H1 (cell line): ENCODE data around the gene POU4F2. TPM values are rescaled to one million over a fixed set of nuclear protein-coding genes. Genes with fewer than 3 reads are reported as not detected.

ENCODE experiments used
- CTCF ChIA-PET: fragments of 300-600 bp; sonication (Branson Sonifier 250); formaldehyde crosslinking; loops from one replicate; lab custom pipeline; 2021; ENCODE audit not compliant: partially characterized antibody; lab: Charles Lee
- POLR2A ChIA-PET: fragments of 300-600 bp; sonication (Branson Sonifier 250); formaldehyde crosslinking; loops from one replicate; lab custom pipeline; 2021; ENCODE audit warnings: inconsistent platforms; ENCODE audit not compliant: partially characterized antibody; lab: Charles Lee
- DNase-seq, 2 experiments: peaks; one replicate each; pipeline versions ENCODE4 v3.0.0 to v3.0.0-alpha.2; 2010 to 2022; ENCODE audit warnings: low spot score in 2 of 2, low read depth in 1 of 2, mixed read lengths in 1 of 2
- FAIRE-seq: peaks from 2 replicates; lab custom pipeline; 2011; peaks lifted over from hg19 to GRCh38; lab: Jason Lieb, UNC
- H2AFZ ChIP-seq: 2 replicates; pipeline ENCODE4 v1.8.1; 2012; ENCODE audit warnings: low read length, inconsistent platforms
- H2AK5ac ChIP-seq: 2 replicates; pipeline ENCODE4 v1.6.1; 2013; ENCODE audit warnings: low read depth, low read length
- H2BK120ac ChIP-seq: replicated peaks from 2 replicates; pipeline ENCODE3; 2013; ENCODE audit warnings: low read depth, low read length, inconsistent platforms
- H2BK12ac ChIP-seq: 2 replicates; pipeline ENCODE4 v1.6.1; 2013; ENCODE audit warnings: low read depth, low read length
- H2BK15ac ChIP-seq: 2 replicates; pipeline ENCODE4 v1.6.1; 2013; ENCODE audit warnings: low read length
- H2BK20ac ChIP-seq: 2 replicates; pipeline ENCODE4 v1.6.1; 2013; ENCODE audit warnings: low read length
- H2BK5ac ChIP-seq: 2 replicates; pipeline ENCODE4 v1.6.1; 2013; ENCODE audit warnings: low read depth, low read length
- H3K14ac ChIP-seq: 2 replicates; pipeline ENCODE4 v1.6.1; 2013; ENCODE audit warnings: inconsistent platforms; ENCODE audit not compliant: insufficient read length
- H3K18ac ChIP-seq: 2 replicates; pipeline ENCODE4 v1.6.1; 2013; ENCODE audit warnings: low read length; ENCODE audit errors: extremely low read depth
- H3K23ac ChIP-seq: 2 replicates; pipeline ENCODE4 v1.6.1; 2013; ENCODE audit warnings: inconsistent platforms; ENCODE audit not compliant: insufficient read length
- H3K23me2 ChIP-seq: 2 replicates; pipeline ENCODE4 v1.6.1; 2013; ENCODE audit warnings: low read depth, low read length
- H3K27ac ChIP-seq: 2 replicates; pipeline ENCODE4 v1.6.1; 2011; ENCODE audit warnings: low read depth, low read length, inconsistent platforms
- H3K27me3 ChIP-seq, 4 experiments: replicated peaks in 1 of 4; 1 replicate in 1 of 4; 2 replicates in 3 of 4; pipeline versions ENCODE4 v1.6.1 to v1.8.1; 2011 to 2013; ENCODE audit warnings: low read length in 3 of 4, mild to moderate bottlenecking in 3 of 4, inconsistent platforms in 2 of 4, mixed read lengths in 2 of 4, moderate library complexity in 1 of 4; ENCODE audit not compliant: control insufficient read depth in 3 of 4, insufficient read depth in 3 of 4; ENCODE audit errors: extremely low read depth in 1 of 4
- H3K36me3 ChIP-seq, 4 experiments: 2 replicates each; pipeline versions ENCODE4 v1.6.1 to v1.8.1; 2011 to 2013; ENCODE audit warnings: mild to moderate bottlenecking in 4 of 4, low read length in 3 of 4, moderate library complexity in 2 of 4, control low read depth in 1 of 4, inconsistent platforms in 1 of 4; ENCODE audit not compliant: insufficient read depth in 4 of 4, control insufficient read depth in 2 of 4
- H3K4ac ChIP-seq: replicated peaks from 2 replicates; pipeline ENCODE3; 2013; ENCODE audit warnings: low read length, low read depth, mixed read lengths, inconsistent platforms; ENCODE audit not compliant: insufficient read length
- H3K4me1 ChIP-seq, 4 experiments: replicated peaks in 1 of 4; 1 replicate in 1 of 4; 2 replicates in 3 of 4; pipeline versions ENCODE4 v1.6.1 to v1.8.1; 2011 to 2013; ENCODE audit warnings: low read length in 3 of 4, inconsistent platforms in 2 of 4, mixed read lengths in 1 of 4; ENCODE audit not compliant: insufficient read depth in 4 of 4, control insufficient read depth in 3 of 4
- H3K4me2 ChIP-seq, 2 experiments: 2 replicates each; pipeline versions ENCODE4 v1.6.1 to v1.8.1; 2011 to 2013; ENCODE audit warnings: low read depth in 2 of 2, low read length in 2 of 2, control low read depth in 1 of 2, inconsistent platforms in 1 of 2, mild to moderate bottlenecking in 1 of 2; ENCODE audit not compliant: insufficient read depth in 1 of 2
- H3K4me3 ChIP-seq, 4 experiments: fragments of 200-600, 300-600 bp in 1 of 4; sonication (generic), shearing (Covaris generic), sonication (Bioruptor Twin) in 1 of 4; 2 replicates each; pipeline versions ENCODE4 v1.5.1 to v1.8.1; 2011 to 2016; ENCODE audit warnings: low read length in 4 of 4, low read depth in 3 of 4, control low read depth in 2 of 4, inconsistent platforms in 2 of 4, mild to moderate bottlenecking in 2 of 4, mixed read lengths in 1 of 4, moderate library complexity in 1 of 4; ENCODE audit not compliant: insufficient read depth in 2 of 4; ENCODE audit errors: extremely low read depth in 1 of 4
- H3K56ac ChIP-seq: replicated peaks from 2 replicates; pipeline ENCODE3; 2013; ENCODE audit warnings: low read depth, mild to moderate bottlenecking, mixed read lengths, low read length, inconsistent platforms; ENCODE audit not compliant: insufficient read length
- H3K79me1 ChIP-seq: 2 replicates; pipeline ENCODE4 v1.6.1; 2013; ENCODE audit warnings: low read depth, low read length, control low read depth
- H3K79me2 ChIP-seq, 2 experiments: 2 replicates each; pipeline versions ENCODE4 v1.6.1 to v1.8.1; 2012 to 2013; ENCODE audit warnings: low read length in 2 of 2, mild to moderate bottlenecking in 2 of 2, inconsistent platforms in 1 of 2; ENCODE audit not compliant: insufficient read depth in 2 of 2, control insufficient read depth in 1 of 2
- H3K9ac ChIP-seq, 4 experiments: replicated peaks in 1 of 4; 1 replicate in 1 of 4; 2 replicates in 3 of 4; pipeline versions ENCODE4 v1.6.1 to v1.8.1; 2011 to 2013; ENCODE audit warnings: low read depth in 3 of 4, low read length in 3 of 4, control low read depth in 2 of 4, mild to moderate bottlenecking in 2 of 4, moderate library complexity in 2 of 4, inconsistent platforms in 1 of 4; ENCODE audit errors: extremely low read depth in 1 of 4
- H3K9me3 ChIP-seq, 2 experiments: 2 replicates each; pipeline versions ENCODE4 v1.6.1 to v1.8.1; 2012 to 2013; ENCODE audit warnings: mild to moderate bottlenecking in 2 of 2, moderate library complexity in 2 of 2, control low read depth in 1 of 2, inconsistent platforms in 1 of 2, low read depth in 1 of 2, low read length in 1 of 2, mixed read lengths in 1 of 2; ENCODE audit not compliant: insufficient read depth in 2 of 2
- H4K20me1 ChIP-seq, 2 experiments: replicated peaks in 1 of 2; 2 replicates each; pipeline versions ENCODE3 to v1.8.1; 2011 to 2013; ENCODE audit warnings: inconsistent platforms in 2 of 2, low read length in 2 of 2, mild to moderate bottlenecking in 1 of 2; ENCODE audit not compliant: insufficient read depth in 2 of 2, control insufficient read depth in 1 of 2
- H4K5ac ChIP-seq: 2 replicates; pipeline ENCODE4 v1.6.1; 2013; ENCODE audit warnings: low read length, low read depth, mixed read lengths, inconsistent platforms; ENCODE audit not compliant: insufficient read length
- H4K8ac ChIP-seq: 2 replicates; pipeline ENCODE4 v1.8.0; 2013; ENCODE audit warnings: mild to moderate bottlenecking, moderate library complexity, low read length, inconsistent platforms; ENCODE audit not compliant: insufficient read depth; ENCODE audit errors: extremely low read depth
- H4K91ac ChIP-seq: replicated peaks from 2 replicates; pipeline ENCODE3; 2013; ENCODE audit warnings: low read length, mixed read lengths, inconsistent platforms; ENCODE audit not compliant: insufficient read length
- ASH2L ChIP-seq: fragments of 200-600, 300-600 bp; sonication (generic); IDR thresholded peaks from one replicate; pipeline ENCODE4 v1.7.1; 2017; ENCODE audit warnings: low read length
- CEBPB ChIP-seq: IDR thresholded peaks from 2 replicates; pipeline ENCODE4 v1.6.1; 2012; ENCODE audit warnings: low read depth, low read length
- EZH2 ChIP-seq: fragments of 200-600 bp; sonication (generic); IDR thresholded peaks from 2 replicates; pipeline ENCODE4 v1.7.1; 2012; ENCODE audit warnings: low read depth, mild to moderate bottlenecking, moderate library complexity, low read length, inconsistent platforms; ENCODE audit not compliant: severe bottlenecking
- SIX5 ChIP-seq: IDR thresholded peaks from 2 replicates; pipeline ENCODE4 v1.6.1; 2011; ENCODE audit warnings: mild to moderate bottlenecking, low read depth, low read length
- SRF ChIP-seq: IDR thresholded peaks from 2 replicates; pipeline ENCODE4 v1.6.1; 2011; ENCODE audit warnings: mild to moderate bottlenecking, low read depth, low read length, moderate library complexity
- SUZ12 ChIP-seq: fragments of 200-600 bp; sonication (generic); IDR thresholded peaks from 2 replicates; pipeline ENCODE4 v1.6.1; 2012; ENCODE audit warnings: mild to moderate bottlenecking, inconsistent platforms, low read length, moderate library complexity, mixed read lengths
- TAF1 ChIP-seq: IDR thresholded peaks from 2 replicates; pipeline ENCODE4 v1.6.1; 2011; ENCODE audit warnings: mild to moderate bottlenecking, low read depth, low read length
- WGBS, 2 experiments: shearing (Covaris generic) in 1 of 2; methylation state at CpG; one replicate each; pipeline versions ENCODE4 v1.1.6 to v1.1.7; 2013 to 2015; ENCODE audit warnings: low lambda C conversion rate in 2 of 2, mixed read lengths in 2 of 2, inconsistent platforms in 1 of 2, low coverage in 1 of 2, missing lambda C conversion rate in 1 of 2; ENCODE audit not compliant: insufficient replicate concordance in 2 of 2, insufficient coverage in 1 of 2, insufficient read length in 1 of 2; ENCODE audit errors: extremely low coverage in 1 of 2, missing lambda C conversion rate in 1 of 2; 5-methylcytosine and 5-hydroxymethylcytosine counted together
- polyA plus RNA-seq, 7 experiments: library from polyadenylated mRNA; depleted of rRNA in 3 of 7; stranded (reverse) in 5 of 7; unstranded in 2 of 7; fragments of >200 nt in 5 of 7; fragments of 200-250 nt in 2 of 7; gene quantifications; 1 replicate in 5 of 7; 2 replicates in 1 of 7; 4 replicates in 1 of 7; pipeline versions ENCODE4 v1.2.1 to v1.2.3, GENCODE V29; 2011 to 2013; ENCODE audit warnings: missing spikeins in 2 of 7, mixed read lengths in 2 of 7
- total RNA-seq: library from RNA; stranded (reverse); fragmentation: NEBNext Ultra II Directional; extraction: Animal tissue kit (Norgen Biotek cat#: 25700); gene quantifications from 2 replicates; pipeline ENCODE4 v1.2.1, GENCODE V29; 2021
- TF ChIP-seq, protein P1 (sequence below): IDR thresholded peaks from 2 replicates; pipeline ENCODE4 v1.6.1; 2011; ENCODE audit warnings: low read depth, mild to moderate bottlenecking, low read length; ENCODE audit not compliant: insufficient read depth
- TF ChIP-seq, protein P2 (sequence below): IDR thresholded peaks from 2 replicates; pipeline ENCODE4 v1.6.1; 2012; ENCODE audit warnings: inconsistent platforms

Gene POU4F2
- total and polyA plus RNA-seq, 2 of the 8 experiments (the other 6 are each of a cell fraction or from before 2014, with no cell fraction given) = not detected

DNA sequence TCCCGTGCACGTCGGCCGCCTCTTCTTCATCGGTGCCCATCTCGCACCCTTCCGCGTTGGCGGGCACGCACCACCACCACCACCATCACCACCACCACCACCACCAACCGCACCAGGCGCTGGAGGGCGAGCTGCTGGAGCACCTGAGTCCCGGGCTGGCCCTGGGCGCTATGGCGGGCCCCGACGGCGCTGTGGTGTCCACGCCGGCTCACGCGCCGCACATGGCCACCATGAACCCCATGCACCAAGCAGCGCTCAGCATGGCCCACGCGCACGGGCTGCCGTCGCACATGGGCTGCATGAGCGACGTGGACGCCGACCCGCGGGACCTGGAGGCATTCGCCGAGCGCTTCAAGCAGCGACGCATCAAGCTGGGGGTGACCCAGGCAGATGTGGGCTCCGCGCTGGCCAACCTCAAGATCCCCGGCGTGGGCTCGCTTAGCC is 1.4 kb downstream of the POU4F2 start:
- H3K36me3 ChIP-seq = peaks cover 0 to 3% (median 0%) of the 10 kb centered on the region in 4 experiments; a peak in 1 of 8 replicates
- WGBS, 2 experiments = 8% methylated on average over 22 of the region's 46 CpGs; no CpG with 5 or more reads in 1 of the 2 experiments

More for the DNA sequence above, 1.4 kb downstream of the POU4F2 start:
- Histone ChIP-seq H3K27ac (no peak overlapping the region), H3K27me3 (peaks cover 75 to 100% (median 89%) of the 10 kb centered on the region in 4 experiments), H2AK5ac (no peak overlapping the region), H3K9me3 (no peaks in the 10 kb centered on the region), H3K4me1 (peaks cover 0 to 12% (median 8%) of the 10 kb centered on the region in 4 experiments; a peak in 6 of 7 replicates), H2BK120ac (no peak overlapping the region), H4K8ac (no peak overlapping the region), H2AFZ (no peak overlapping the region), H3K23ac (no peak overlapping the region), H3K79me1 (no peaks in the 10 kb centered on the region), H3K56ac (no peak overlapping the region), H3K4ac (no peak overlapping the region), H2BK15ac (no peak overlapping the region; the same call in 1 of the 2 replicates), H3K14ac (no peak overlapping the region), H2BK12ac (peak overlapping the region; percentile 34; the same call in 1 of the 2 replicates), H3K4me3 (peak overlapping the region; percentile 5 to 73 (median 12); a peak in 5 of 8 replicates)
- no peak for FAIRE-seq
- CTCF ChIA-PET = no interaction called here
- TF ChIP-seq TAF1 (no peak), SUZ12 (peak; percentile 99), EZH2 (peak; percentile 99), CEBPB (no peak), SRF (no peak), SIX5 (no peak), ASH2L (no peak)
- TF ChIP-seq, protein P1, sequence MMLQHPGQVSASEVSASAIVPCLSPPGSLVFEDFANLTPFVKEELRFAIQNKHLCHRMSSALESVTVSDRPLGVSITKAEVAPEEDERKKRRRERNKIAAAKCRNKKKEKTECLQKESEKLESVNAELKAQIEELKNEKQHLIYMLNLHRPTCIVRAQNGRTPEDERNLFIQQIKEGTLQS = no peak
- TF ChIP-seq, protein P2, sequence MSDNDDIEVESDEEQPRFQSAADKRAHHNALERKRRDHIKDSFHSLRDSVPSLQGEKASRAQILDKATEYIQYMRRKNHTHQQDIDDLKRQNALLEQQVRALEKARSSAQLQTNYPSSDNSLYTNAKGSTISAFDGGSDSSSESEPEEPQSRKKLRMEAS = peak; percentile 35
- TF ChIP-seq, all 59 proteins: peak for 3
- Histone ChIP-seq H4K5ac (no peak overlapping the region), H3K9ac (no peak overlapping the region), H4K20me1 (peaks cover 13 to 16% of the 10 kb centered on the region in 2 experiments), H3K23me2 (peaks cover 15% of the 10 kb centered on the region; the same call in 1 of the 2 replicates), H3K79me2 (no peaks in the 10 kb centered on the region), H3K18ac (no peak overlapping the region), H4K91ac (no peak overlapping the region), H2BK5ac (no peak overlapping the region), H2BK20ac (no peak overlapping the region), H3K4me2 (peak overlapping the region; percentile 65 to 89)
- DNase-seq = no peak
- POLR2A ChIA-PET = interaction anchor here (3.4 kb wide), 1 partner anchor 8 kb away, joined by 9 read pairs; no protein-coding TSS in a partner anchor
